Cortex of kidney (tissue), 1 donor: Measurements from ENCODE around the gene PTGR3.
"Not testable (repeated sequence)": the region's sequence is repeated elsewhere in the genome, so short reads cannot be mapped to it uniquely, and the experiment has no call there.

ENCODE experiments used
- DNase-seq: peaks from one replicate; lab custom pipeline; 2025; lab: John Stamatoyannopoulos, UW

The PTGR3 gene

GRCh38 chr18:75202696-75203365 lies 6.1 kb downstream of the PTGR3 start:
- no peak for DNase-seq

GRCh38 chr18:75201282-75202270 lies 7.4 kb downstream of the PTGR3 start:
- no peak for DNase-seq

- no peak for DNase-seq
Measured at GRCh38 chr18:75200605-75201280, 8.2 kb downstream of the PTGR3 start.

- no peak for DNase-seq
Measured at GRCh38 chr18:75200071-75200470, 8.9 kb downstream of the PTGR3 start.

- DNase-seq, result no peak
Measured at GRCh38 chr18:75199327-75199726, 9.6 kb downstream of the PTGR3 start.

GRCh38 chr18:75198036-75198435 lies 10.9 kb downstream of the PTGR3 start:
- DNase-seq, result no peak

- no peak for DNase-seq
Measured at GRCh38 chr18:75192899-75193298, 16.0 kb downstream of the PTGR3 start.

- no peak for DNase-seq
Measured at GRCh38 chr18:75189696-75190095, 19.2 kb downstream of the PTGR3 start.

GRCh38 chr18:75187702-75188101 lies 21.2 kb downstream of the PTGR3 start:
- not testable (repeated sequence) for DNase-seq

- no peak for DNase-seq
Measured at GRCh38 chr18:75185460-75185859, 23.5 kb downstream of the PTGR3 start.

GRCh38 chr18:75183973-75184493 lies 24.9 kb downstream of the PTGR3 start:
- DNase-seq, result no peak

GRCh38 chr18:75183524-75183923 lies 25.4 kb downstream of the PTGR3 start:
- DNase-seq, result no peak

- no peak for DNase-seq
Measured at GRCh38 chr18:75179819-75180600, 28.9 kb downstream of the PTGR3 start.

- no peak for DNase-seq
Measured at GRCh38 chr18:75178376-75178775, 30.6 kb downstream of the PTGR3 start.

- no peak for DNase-seq
Measured at GRCh38 chr18:75176849-75177248, 32.1 kb downstream of the PTGR3 start.

GRCh38 chr18:75173738-75174137 lies 35.2 kb downstream of the PTGR3 start:
- DNase-seq, result no peak

- DNase-seq, result no peak
Measured at GRCh38 chr18:75173125-75173432, 35.9 kb downstream of the PTGR3 start.

- DNase-seq, result no peak
Measured at GRCh38 chr18:75172299-75173124, 36.4 kb downstream of the PTGR3 start.

GRCh38 chr18:75170916-75171315 lies 38.0 kb downstream of the PTGR3 start:
- no peak for DNase-seq

- DNase-seq, result no peak
Measured at GRCh38 chr18:75170022-75170789, 38.7 kb downstream of the PTGR3 start.
